Esophagus squamous epithelium (tissue), 4 donors: ENCODE results near the gene PRICKLE3.

ENCODE experiments used
- POLR2A ChIP-seq, 4 donors: fragments of 450-650 bp; IDR thresholded peaks; one replicate each; pipeline ENCODE4 v1.6.1; 2017; ENCODE audit warnings: antibody characterized with exemption in 4 of 4, mild to moderate bottlenecking in 4 of 4, moderate library complexity in 3 of 4
- TF ChIP-seq, protein P1 (sequence below), 6 experiments: fragments of 450-650 bp in 4 of 6; fragments of 200-600 bp in 2 of 6; sonication (generic) in 2 of 6; IDR thresholded peaks; one replicate each; pipeline ENCODE4 v1.5.1; 2016 to 2019; ENCODE audit warnings: antibody characterized with exemption in 6 of 6, mild to moderate bottlenecking in 4 of 6, moderate library complexity in 4 of 6

DNA sequence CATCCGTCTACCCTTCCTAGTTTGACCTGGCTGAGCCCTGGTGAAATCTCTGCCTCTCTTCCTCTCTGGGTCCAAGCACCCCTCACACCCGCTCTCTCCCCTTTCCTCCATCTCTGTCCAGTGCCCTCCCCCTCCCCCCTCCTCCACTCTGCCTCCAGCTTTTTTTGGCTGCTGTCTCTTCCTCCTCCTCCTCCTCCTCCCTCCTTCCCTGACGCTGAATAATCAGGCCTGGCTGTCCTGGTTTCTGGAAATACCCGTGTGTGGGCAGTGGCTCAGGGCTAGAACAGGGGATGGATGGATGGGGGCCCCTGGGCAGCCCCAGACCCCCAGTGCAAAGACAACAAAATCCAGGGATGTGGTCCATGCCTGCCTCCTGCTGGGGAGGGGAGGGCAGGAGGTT lies 18.5 kb upstream of the PRICKLE3 start:
- no peak for TF ChIP-seq POLR2A (IDR thresholded peaks at IDR 0.05)
- TF ChIP-seq, protein P1, sequence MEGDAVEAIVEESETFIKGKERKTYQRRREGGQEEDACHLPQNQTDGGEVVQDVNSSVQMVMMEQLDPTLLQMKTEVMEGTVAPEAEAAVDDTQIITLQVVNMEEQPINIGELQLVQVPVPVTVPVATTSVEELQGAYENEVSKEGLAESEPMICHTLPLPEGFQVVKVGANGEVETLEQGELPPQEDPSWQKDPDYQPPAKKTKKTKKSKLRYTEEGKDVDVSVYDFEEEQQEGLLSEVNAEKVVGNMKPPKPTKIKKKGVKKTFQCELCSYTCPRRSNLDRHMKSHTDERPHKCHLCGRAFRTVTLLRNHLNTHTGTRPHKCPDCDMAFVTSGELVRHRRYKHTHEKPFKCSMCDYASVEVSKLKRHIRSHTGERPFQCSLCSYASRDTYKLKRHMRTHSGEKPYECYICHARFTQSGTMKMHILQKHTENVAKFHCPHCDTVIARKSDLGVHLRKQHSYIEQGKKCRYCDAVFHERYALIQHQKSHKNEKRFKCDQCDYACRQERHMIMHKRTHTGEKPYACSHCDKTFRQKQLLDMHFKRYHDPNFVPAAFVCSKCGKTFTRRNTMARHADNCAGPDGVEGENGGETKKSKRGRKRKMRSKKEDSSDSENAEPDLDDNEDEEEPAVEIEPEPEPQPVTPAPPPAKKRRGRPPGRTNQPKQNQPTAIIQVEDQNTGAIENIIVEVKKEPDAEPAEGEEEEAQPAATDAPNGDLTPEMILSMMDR (IDR thresholded peaks at IDR 0.05): no peak
